Endothelial cell of umbilical vein (primary cell): ENCODE results near the gene MAGI1.

Experiments used
- CTCF ChIP-seq, 2 donors: IDR thresholded peaks; 1 replicate in 1 of 2; 2 replicates in 1 of 2; pipeline ENCODE4 v1.5.1; 2011; ENCODE audit warnings: low read length in 2 of 2, mild to moderate bottlenecking in 2 of 2, moderate library complexity in 2 of 2, control low read depth in 1 of 2, inconsistent platforms in 1 of 2, low read depth in 1 of 2; ENCODE audit not compliant: insufficient read depth in 1 of 2; ENCODE audit errors: extremely low read depth in 1 of 2
- EZH2 ChIP-seq: IDR thresholded peaks from 2 replicates; pipeline ENCODE4 v1.6.1; 2012; ENCODE audit warnings: borderline replicate concordance, low read depth, mild to moderate bottlenecking, moderate library complexity, low read length, inconsistent platforms; ENCODE audit not compliant: severe bottlenecking
- FOS ChIP-seq: IDR thresholded peaks from 2 replicates; pipeline ENCODE4 v1.6.1; 2011; ENCODE audit warnings: mild to moderate bottlenecking, low read length, moderate library complexity, borderline replicate concordance; ENCODE audit not compliant: insufficient read depth
- MAX ChIP-seq: IDR thresholded peaks from 2 replicates; pipeline ENCODE4 v1.6.1; 2011; ENCODE audit not compliant: insufficient read depth, insufficient read length
- MYC ChIP-seq: IDR thresholded peaks from one replicate; pipeline ENCODE4 v1.6.1; 2011; ENCODE audit warnings: mild to moderate bottlenecking, low read depth, low read length
- POLR2A ChIP-seq: IDR thresholded peaks from 2 replicates; pipeline ENCODE4 v1.6.1; 2012; ENCODE audit warnings: low read depth, mild to moderate bottlenecking, control low read depth, low read length
- POLR2AphosphoS5 ChIP-seq: IDR thresholded peaks from 2 replicates; pipeline ENCODE4 v1.6.1; 2012; ENCODE audit warnings: low read depth, mild to moderate bottlenecking, control low read depth, low read length, moderate library complexity; ENCODE audit not compliant: insufficient read depth

DNA sequence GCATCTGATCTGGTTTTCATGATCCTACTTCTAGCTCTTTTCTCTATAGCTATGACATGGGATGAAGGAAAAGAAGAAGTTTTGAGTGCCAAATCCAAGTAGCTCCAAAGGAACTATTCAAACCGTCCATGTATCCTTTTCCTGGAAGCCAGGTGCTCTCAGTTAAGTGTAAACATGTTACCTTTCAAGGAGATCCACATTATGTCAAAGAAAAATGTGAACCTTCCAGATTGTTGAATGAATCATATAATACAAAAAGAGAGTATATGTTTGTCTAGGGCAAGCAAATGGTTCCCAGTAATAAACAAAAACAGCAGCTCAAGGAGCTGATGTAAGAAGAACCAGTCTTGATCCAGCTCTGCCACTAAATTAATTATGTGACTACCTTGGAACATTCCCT, 534.9 kb downstream of the MAGI1 start:
- TF ChIP-seq CTCF (IDR thresholded peaks at IDR 0.05; ENCODE audit: extremely low read depth in 1 of 2, insufficient read depth in 1 of 2, low read depth in 1 of 2, low read length in 2 of 2) (no peak), POLR2AphosphoS5 (no peak), MYC (no peak), POLR2A (no peak), EZH2 (no peak), MAX (no peak), FOS (no peak)
